ENCODE measurements around the gene RBMS3.

RBMS3 gene

GRCh38 chr3:29581311-29581710 lies 300.4 kb downstream of the RBMS3 start:
- no peak overlapping the region for H3K4me3 Mint-ChIP-seq
- no peak overlapping the region for H3K27ac Mint-ChIP-seq
- H3K36me3 Mint-ChIP-seq (ENCODE audit: low read depth), result no peaks in the 10 kb centered on the region
- no peaks in the 10 kb centered on the region for H3K4me1 Mint-ChIP-seq (ENCODE audit: low read depth)
- H3K9me3 Mint-ChIP-seq, result no peaks in the 10 kb centered on the region
- H3K27me3 Mint-ChIP-seq (ENCODE audit: low read depth), result no peaks in the 10 kb centered on the region

- Mint-ChIP-seq H3K27me3 (ENCODE audit: low read depth) (no peaks in the 10 kb centered on the region), H3K4me1 (ENCODE audit: low read depth) (no peaks in the 10 kb centered on the region), H3K4me3 (no peak overlapping the region), H3K27ac (no peak overlapping the region), H3K9me3 (no peaks in the 10 kb centered on the region), H3K36me3 (ENCODE audit: low read depth) (no peaks in the 10 kb centered on the region)
These were observed 301.4 kb downstream of the RBMS3 start for GRCh38 chr3:29582273-29582672.

GRCh38 chr3:29583861-29584260 lies 303.0 kb downstream of the RBMS3 start:
- Mint-ChIP-seq H3K9me3 (no peaks in the 10 kb centered on the region), H3K4me3 (no peak overlapping the region), H3K36me3 (ENCODE audit: low read depth) (no peaks in the 10 kb centered on the region), H3K27ac (no peak overlapping the region), H3K4me1 (ENCODE audit: low read depth) (no peaks in the 10 kb centered on the region), H3K27me3 (ENCODE audit: low read depth) (no peaks in the 10 kb centered on the region)

DNA sequence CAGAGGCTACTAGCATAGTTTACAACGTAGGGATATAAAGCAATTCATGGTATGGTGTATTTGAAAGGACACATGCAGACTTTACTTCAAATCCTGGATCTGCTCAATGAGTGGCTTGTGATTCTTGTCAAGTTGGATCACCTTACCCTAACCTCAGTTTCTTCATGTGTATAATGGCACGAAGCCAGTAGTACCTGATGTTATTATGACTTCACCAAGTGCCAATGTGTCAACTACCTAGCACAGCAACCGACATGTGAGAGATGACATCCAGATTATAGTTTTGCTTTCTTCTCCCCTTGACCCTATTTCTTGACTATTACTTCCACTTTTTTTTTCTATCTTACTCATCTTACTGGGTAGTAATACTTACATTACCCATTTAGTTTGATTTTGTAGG lies 304.5 kb downstream of the RBMS3 start:
- H3K4me1 Mint-ChIP-seq (ENCODE audit: low read depth), result no peaks in the 10 kb centered on the region
- no peak overlapping the region for H3K4me3 Mint-ChIP-seq
- no peak overlapping the region for H3K27ac Mint-ChIP-seq

DNA sequence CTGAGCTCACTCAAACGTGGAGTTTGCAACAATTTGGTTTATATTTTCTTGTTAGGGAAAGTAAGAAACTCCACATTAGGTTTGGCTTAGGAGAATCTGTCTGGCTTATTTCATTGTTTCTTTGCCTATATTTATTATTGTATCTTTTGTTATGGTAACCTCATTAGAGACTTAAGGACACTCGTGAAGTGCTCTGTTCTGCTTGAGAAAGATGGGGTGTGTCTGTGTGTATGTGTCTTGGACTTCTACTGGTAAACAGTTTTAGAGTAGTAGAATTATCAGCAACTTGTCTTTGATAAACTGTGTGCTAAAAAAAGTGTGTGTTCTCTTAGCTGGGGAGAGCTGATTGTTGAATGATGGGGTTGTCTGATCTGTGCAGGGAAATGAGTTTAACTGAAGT lies 306.5 kb downstream of the RBMS3 start:
- no peaks in the 10 kb centered on the region for H3K27me3 Mint-ChIP-seq (ENCODE audit: low read depth)
- H3K4me1 Mint-ChIP-seq (ENCODE audit: low read depth), result no peaks in the 10 kb centered on the region
- H3K27ac Mint-ChIP-seq, result no peak overlapping the region
- H3K4me3 Mint-ChIP-seq, result no peak overlapping the region
- no peaks in the 10 kb centered on the region for H3K36me3 Mint-ChIP-seq (ENCODE audit: low read depth)
- H3K9me3 Mint-ChIP-seq, result no peaks in the 10 kb centered on the region

More for the DNA sequence above, 304.5 kb downstream of the RBMS3 start:
- Mint-ChIP-seq H3K27me3 (ENCODE audit: low read depth) (no peaks in the 10 kb centered on the region), H3K36me3 (ENCODE audit: low read depth) (no peaks in the 10 kb centered on the region), H3K9me3 (no peaks in the 10 kb centered on the region)

DNA sequence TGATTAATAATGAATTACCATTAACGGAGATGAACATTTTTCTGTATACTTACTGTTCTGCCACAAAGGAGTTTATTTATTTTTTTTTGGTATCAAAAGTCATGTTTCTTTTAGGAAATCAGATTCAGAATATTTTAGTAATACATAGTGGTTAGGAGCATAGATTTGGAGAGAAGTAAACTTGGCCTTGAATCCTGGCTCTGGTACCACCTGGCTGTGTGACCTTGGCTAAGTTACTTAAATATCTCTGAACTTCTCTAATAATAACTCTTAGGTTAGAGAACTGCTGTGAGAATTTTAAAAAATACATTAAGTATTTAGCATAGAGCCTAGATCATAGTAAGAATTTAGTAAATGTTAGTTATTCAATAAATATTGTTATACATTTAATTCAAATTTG lies 309.1 kb downstream of the RBMS3 start:
- H3K27ac Mint-ChIP-seq, result no peak overlapping the region
- H3K4me1 Mint-ChIP-seq (ENCODE audit: low read depth), result no peaks in the 10 kb centered on the region
- no peaks in the 10 kb centered on the region for H3K27me3 Mint-ChIP-seq (ENCODE audit: low read depth)

GRCh38 chr3:29590461-29590860 lies 309.6 kb downstream of the RBMS3 start:
- no peak overlapping the region for H3K27ac Mint-ChIP-seq
- no peaks in the 10 kb centered on the region for H3K9me3 Mint-ChIP-seq
- H3K36me3 Mint-ChIP-seq (ENCODE audit: low read depth), result no peaks in the 10 kb centered on the region
- H3K27me3 Mint-ChIP-seq (ENCODE audit: low read depth), result no peaks in the 10 kb centered on the region
- no peak overlapping the region for H3K4me3 Mint-ChIP-seq
- no peaks in the 10 kb centered on the region for H3K4me1 Mint-ChIP-seq (ENCODE audit: low read depth)

More for the DNA sequence above, 309.1 kb downstream of the RBMS3 start:
- Mint-ChIP-seq H3K4me3 (no peak overlapping the region), H3K9me3 (no peaks in the 10 kb centered on the region), H3K36me3 (ENCODE audit: low read depth) (no peaks in the 10 kb centered on the region)

GRCh38 chr3:29591579-29591978 lies 310.7 kb downstream of the RBMS3 start:
- no peaks in the 10 kb centered on the region for H3K36me3 Mint-ChIP-seq (ENCODE audit: low read depth)
- H3K27me3 Mint-ChIP-seq (ENCODE audit: low read depth), result no peaks in the 10 kb centered on the region

GRCh38 chr3:29593802-29594201 lies 312.9 kb downstream of the RBMS3 start:
- Mint-ChIP-seq H3K27ac (no peak overlapping the region), H3K27me3 (ENCODE audit: low read depth) (no peaks in the 10 kb centered on the region), H3K4me3 (no peak overlapping the region), H3K9me3 (no peaks in the 10 kb centered on the region), H3K36me3 (ENCODE audit: low read depth) (no peaks in the 10 kb centered on the region), H3K4me1 (ENCODE audit: low read depth) (no peaks in the 10 kb centered on the region)

More at GRCh38 chr3:29591579-29591978, 310.7 kb downstream of the RBMS3 start:
- Mint-ChIP-seq H3K4me3 (no peak overlapping the region), H3K9me3 (no peaks in the 10 kb centered on the region), H3K27ac (no peak overlapping the region), H3K4me1 (ENCODE audit: low read depth) (no peaks in the 10 kb centered on the region)

DNA sequence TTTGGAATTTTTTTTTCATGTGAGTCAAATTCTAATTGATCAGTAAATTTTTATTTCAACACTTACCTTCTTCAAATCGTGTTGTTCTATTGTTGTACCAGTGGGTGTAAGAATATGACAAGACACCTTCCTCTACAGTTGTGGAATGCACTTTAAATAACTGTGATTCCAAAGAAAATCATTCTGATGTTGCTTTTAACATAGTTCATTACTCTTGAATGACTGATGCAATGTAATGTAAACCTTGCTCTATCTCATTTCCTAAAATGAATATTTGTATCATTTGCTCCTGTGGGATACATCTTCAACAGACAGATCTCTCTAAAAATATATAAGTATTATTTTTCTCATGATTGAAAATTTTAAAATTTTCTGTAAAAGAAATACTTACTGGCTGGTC lies 313.4 kb downstream of the RBMS3 start:
- H3K36me3 Mint-ChIP-seq (ENCODE audit: low read depth), result no peaks in the 10 kb centered on the region
- H3K4me3 Mint-ChIP-seq, result no peak overlapping the region
- H3K27me3 Mint-ChIP-seq (ENCODE audit: low read depth), result no peaks in the 10 kb centered on the region
- H3K9me3 Mint-ChIP-seq, result no peaks in the 10 kb centered on the region
- no peak overlapping the region for H3K27ac Mint-ChIP-seq
- H3K4me1 Mint-ChIP-seq (ENCODE audit: low read depth), result no peaks in the 10 kb centered on the region

GRCh38 chr3:29597376-29598008 lies 316.6 kb downstream of the RBMS3 start:
- H3K27me3 Mint-ChIP-seq (ENCODE audit: low read depth), result no peaks in the 10 kb centered on the region
- no peak overlapping the region for H3K27ac Mint-ChIP-seq
- H3K4me1 Mint-ChIP-seq (ENCODE audit: low read depth), result no peaks in the 10 kb centered on the region
- no peak overlapping the region for H3K4me3 Mint-ChIP-seq
- no peaks in the 10 kb centered on the region for H3K9me3 Mint-ChIP-seq
- no peaks in the 10 kb centered on the region for H3K36me3 Mint-ChIP-seq (ENCODE audit: low read depth)

GRCh38 chr3:29601861-29602585 lies 321.2 kb downstream of the RBMS3 start:
- Mint-ChIP-seq H3K36me3 (ENCODE audit: low read depth) (no peaks in the 10 kb centered on the region), H3K9me3 (no peaks in the 10 kb centered on the region), H3K27me3 (ENCODE audit: low read depth) (no peaks in the 10 kb centered on the region), H3K4me1 (ENCODE audit: low read depth) (no peaks in the 10 kb centered on the region), H3K27ac (no peak overlapping the region), H3K4me3 (no peak overlapping the region)

- Mint-ChIP-seq H3K4me1 (ENCODE audit: low read depth) (no peaks in the 10 kb centered on the region), H3K27me3 (ENCODE audit: low read depth) (no peaks in the 10 kb centered on the region), H3K36me3 (ENCODE audit: low read depth) (no peaks in the 10 kb centered on the region), H3K9me3 (no peaks in the 10 kb centered on the region), H3K4me3 (no peak overlapping the region), H3K27ac (no peak overlapping the region)
These were observed 325.0 kb downstream of the RBMS3 start for GRCh38 chr3:29605845-29606244.

DNA sequence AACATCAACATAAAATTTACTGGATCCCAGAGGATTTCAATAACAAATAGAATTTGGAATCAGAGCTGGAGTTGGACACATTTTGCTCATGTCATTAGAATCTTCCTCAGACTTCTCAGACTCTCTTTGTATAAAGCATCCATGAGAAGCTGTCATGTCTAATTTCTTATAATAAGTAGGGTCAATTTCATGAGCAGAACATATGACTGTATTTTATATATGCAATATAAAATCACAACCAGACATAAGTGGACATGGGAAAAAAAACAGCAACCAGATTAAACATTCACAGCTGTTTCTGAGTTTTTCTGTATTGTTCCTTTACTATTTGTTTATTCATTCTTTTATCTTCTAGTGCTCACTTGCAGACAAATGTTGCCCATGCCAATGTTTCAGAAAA lies 325.5 kb downstream of the RBMS3 start:
- no peaks in the 10 kb centered on the region for H3K36me3 Mint-ChIP-seq (ENCODE audit: low read depth)
- H3K27ac Mint-ChIP-seq, result no peak overlapping the region
- no peaks in the 10 kb centered on the region for H3K4me1 Mint-ChIP-seq (ENCODE audit: low read depth)
- no peak overlapping the region for H3K4me3 Mint-ChIP-seq
- H3K9me3 Mint-ChIP-seq, result no peaks in the 10 kb centered on the region
- H3K27me3 Mint-ChIP-seq (ENCODE audit: low read depth), result no peaks in the 10 kb centered on the region

Data from T-helper 1 cell treated with Interleukin-12 subunit alpha and Interleukin-12 subunit beta and Interleukin-4 antibody, amounts not matched to agents 30 μg/mL and 1 μg/mL, for 36 hours (primary cell).